Mesothelial cell of epicardium (in vitro differentiated cells): ENCODE data around the gene CFAP46. TPM values are rescaled to one million over a fixed set of nuclear protein-coding genes. Genes with fewer than 3 reads are reported as not detected.

Experiments
- DNase-seq, 2 experiments: peaks; one replicate each; pipeline ENCODE4 v3.0.0; 2021; ENCODE audit warnings: low spot score in 2 of 2; ENCODE audit not compliant: unreplicated experiment in 2 of 2
- H3K27ac Mint-ChIP-seq: 2 replicates; pipeline ENCODE4 v1.8.0; 2021; ENCODE audit warnings: mixed read lengths
- H3K27me3 Mint-ChIP-seq: 2 replicates; pipeline ENCODE4 v1.8.0; 2021; ENCODE audit warnings: low read depth, mixed read lengths
- H3K36me3 Mint-ChIP-seq: 2 replicates; pipeline ENCODE4 v1.8.0; 2021; ENCODE audit warnings: mixed read lengths
- H3K4me1 Mint-ChIP-seq: 2 replicates; pipeline ENCODE4 v1.8.0; 2021; ENCODE audit warnings: mixed read lengths
- H3K4me3 Mint-ChIP-seq: 2 replicates; pipeline ENCODE4 v1.8.0; 2021; ENCODE audit warnings: mild to moderate bottlenecking, moderate library complexity, mixed read lengths
- H3K9me3 Mint-ChIP-seq: 2 replicates; pipeline ENCODE4 v1.8.0; 2021; ENCODE audit warnings: mixed read lengths
- CTCF ChIP-seq: fragments of 200-600 bp; sonication (generic); IDR thresholded peaks from one replicate; pipeline ENCODE4 v1.5.0; 2021; ENCODE audit warnings: antibody characterized with exemption; ENCODE audit not compliant: unreplicated experiment
- total RNA-seq: library from RNA; stranded (reverse); gene quantifications from 3 replicates; pipeline ENCODE4 v1.2.1, GENCODE V29; 2021

CFAP46 gene
- total RNA-seq, 1 donor from 2014 or later = 3.1 TPM

GRCh38 chr10:132961787-132962622, 19.6 kb upstream of the CFAP46 start:
- Mint-ChIP-seq H3K4me1 (peaks cover 18% of the 10 kb centered on the region), H3K9me3 (no peaks in the 10 kb centered on the region), H3K4me3 (peak overlapping the region; percentile 84), H3K27ac (peak overlapping the region; percentile 72), H3K36me3 (no peaks in the 10 kb centered on the region), H3K27me3 (peaks cover 12% of the 10 kb centered on the region)
- TF ChIP-seq CTCF = no peak
- DNase-seq = peak; percentile 56 to 78

GRCh38 chr10:132961420-132961786, 19.0 kb upstream of the CFAP46 start:
- DNase-seq = no peak
- Mint-ChIP-seq H3K27ac (no peak overlapping the region), H3K9me3 (no peaks in the 10 kb centered on the region), H3K36me3 (no peaks in the 10 kb centered on the region), H3K27me3 (peaks cover 12% of the 10 kb centered on the region), H3K4me1 (peaks cover 18% of the 10 kb centered on the region), H3K4me3 (peak overlapping the region; percentile 28)
- no peak for TF ChIP-seq CTCF

- Mint-ChIP-seq H3K4me3 (peak overlapping the region; percentile 28), H3K36me3 (no peaks in the 10 kb centered on the region), H3K4me1 (peaks cover 18% of the 10 kb centered on the region), H3K9me3 (no peaks in the 10 kb centered on the region), H3K27ac (no peak overlapping the region), H3K27me3 (peaks cover 7% of the 10 kb centered on the region)
- peak in 1 of 2 experiments; percentile 19 for DNase-seq
- TF ChIP-seq CTCF = no peak
Measured at GRCh38 chr10:132960631-132961419, 18.5 kb upstream of the CFAP46 start.

GRCh38 chr10:132960071-132960472, 17.7 kb upstream of the CFAP46 start:
- Mint-ChIP-seq H3K4me3 (no peak overlapping the region), H3K36me3 (no peaks in the 10 kb centered on the region), H3K27ac (no peak overlapping the region), H3K4me1 (peaks cover 18% of the 10 kb centered on the region), H3K27me3 (peaks cover 7% of the 10 kb centered on the region), H3K9me3 (no peaks in the 10 kb centered on the region)
- no peak for TF ChIP-seq CTCF
- no peak for DNase-seq

GRCh38 chr10:132959559-132959961, 17.2 kb upstream of the CFAP46 start:
- no peak for TF ChIP-seq CTCF
- Mint-ChIP-seq H3K4me3 (no peak overlapping the region), H3K36me3 (no peaks in the 10 kb centered on the region), H3K27ac (no peak overlapping the region), H3K9me3 (no peaks in the 10 kb centered on the region), H3K27me3 (peaks cover 12% of the 10 kb centered on the region), H3K4me1 (peaks cover 18% of the 10 kb centered on the region)
- DNase-seq = no peak
